Stomach (tissue), 9 donors: ENCODE measurements around the gene ISL2. TPM values are rescaled to one million over a fixed set of nuclear protein-coding genes. Genes with fewer than 3 reads are reported as not detected.

Experiments used
- DNase-seq, 2 donors: peaks; one replicate each; pipeline versions ENCODE4 v3.0.0 to v3.0.0-alpha.2; 2013 to 2019
- H3K27ac ChIP-seq, 5 donors: fragments of 200-600 bp in 4 of 5; sonication (generic) in 4 of 5; one replicate each; pipeline ENCODE4 v1.5.1; 2013 to 2019; ENCODE audit warnings: mild to moderate bottlenecking in 1 of 5, moderate library complexity in 1 of 5
- H3K27me3 ChIP-seq, 3 donors: fragments of 200-600 bp; sonication (generic); one replicate each; pipeline ENCODE4 v1.5.1; 2017 to 2019; ENCODE audit warnings: mixed run types in 1 of 3
- H3K36me3 ChIP-seq, 4 donors: fragments of 200-600 bp; sonication (generic); 1 replicate in 3 of 4; 2 replicates in 1 of 4; pipeline ENCODE4 v1.5.1; 2016 to 2019
- H3K4me1 ChIP-seq, 4 donors: fragments of 200-600 bp; sonication (generic); one replicate each; pipeline ENCODE4 v1.5.1; 2016 to 2019
- H3K4me3 ChIP-seq, 4 donors: fragments of 200-600 bp; sonication (generic) in 3 of 4; one replicate each; pipeline ENCODE4 v1.5.1; 2016 to 2019; ENCODE audit warnings: mild to moderate bottlenecking in 1 of 4
- H3K9me3 ChIP-seq, 4 donors: fragments of 200-600 bp; sonication (generic); one replicate each; pipeline ENCODE4 v1.5.1; 2016 to 2019
- EP300 ChIP-seq: sonication (generic); formaldehyde crosslinking; IDR thresholded peaks from one replicate; pipeline ENCODE4 v1.6.1; 2017; ENCODE audit warnings: antibody characterized with exemption
- POLR2A ChIP-seq, 4 donors: fragments of 450-650 bp; IDR thresholded peaks; one replicate each; pipeline ENCODE4 v1.6.1; 2016; ENCODE audit warnings: antibody characterized with exemption in 4 of 4, control low read depth in 2 of 4, mild to moderate bottlenecking in 1 of 4, moderate library complexity in 1 of 4
- POLR2AphosphoS5 ChIP-seq, 3 donors: sonication (generic); formaldehyde crosslinking; IDR thresholded peaks; one replicate each; pipeline ENCODE4 v1.6.1; 2016; ENCODE audit warnings: antibody characterized with exemption in 3 of 3
- whole genome bisulfite sequencing, 5 donors: extraction: QIAGEN DNeasy Blood & Tissue Kit in 3 of 5; methylation state at CpG; one replicate each; pipeline versions ENCODE4 v1.1.5 to v1.1.7; 2013 to 2018; 5-methylcytosine and 5-hydroxymethylcytosine counted together
- intact Hi-C: fragments of 100-400 bp; cut with DNase I; formaldehyde crosslinking; loops from one replicate; pipeline ENCODE4 v1.15.1; 2023; ENCODE audit warnings: low total_unique reads
- polyA plus RNA-seq, 3 donors: library from polyadenylated mRNA; stranded (reverse); fragments of 200-250 nt; gene quantifications; one replicate each; pipeline ENCODE4 v1.2.3, GENCODE V29; 2013
- total RNA-seq, 5 donors: library from RNA; depleted of rRNA; stranded (reverse); fragments of >200 nt; gene quantifications; one replicate each; pipeline versions ENCODE4 v1.1.0 to v1.2.3, GENCODE V29; 2014 to 2016
- TF ChIP-seq, protein P1 (sequence below), 7 experiments: fragments of 450-650 bp in 4 of 7; fragments of 200-600 bp in 3 of 7; sonication (generic) in 3 of 7; IDR thresholded peaks; one replicate each; pipeline ENCODE4 v1.5.1; 2016 to 2019; ENCODE audit warnings: antibody characterized with exemption in 7 of 7, control low read depth in 2 of 7, mild to moderate bottlenecking in 1 of 7
- donor health status: healthy with polysubstance abuse.
- donor health status: Bipolar disorder and iron deficiency.
- donor health status: healthy.

ISL2 gene
- total and polyA plus RNA-seq, 8 donors, result 0.58 to 4.0 (median 2.2) TPM; not detected in 2

DNA sequence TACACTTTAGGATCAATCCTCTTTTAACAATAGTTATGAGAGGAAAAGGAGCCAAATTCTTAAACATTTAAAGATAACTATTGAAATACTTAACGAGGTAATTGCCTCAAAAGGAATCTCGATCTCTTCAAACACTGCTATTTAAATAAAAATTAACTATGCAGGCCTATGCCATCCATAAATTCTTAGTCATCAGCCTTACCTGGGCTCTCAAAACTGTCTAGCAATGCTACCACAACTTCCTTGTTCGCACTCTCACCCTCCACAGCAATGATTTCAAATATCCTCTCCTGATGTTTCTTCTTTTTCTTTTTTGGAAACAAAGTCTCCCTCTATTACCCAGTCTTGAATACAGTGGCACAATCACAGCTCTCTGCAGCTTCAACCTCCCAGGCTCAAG lies 37.6 kb upstream of the ISL2 start:
- 59 to 73% (median 66%) methylated on average over 3 of the region's 3 CpGs for WGBS, 5 donors

DNA sequence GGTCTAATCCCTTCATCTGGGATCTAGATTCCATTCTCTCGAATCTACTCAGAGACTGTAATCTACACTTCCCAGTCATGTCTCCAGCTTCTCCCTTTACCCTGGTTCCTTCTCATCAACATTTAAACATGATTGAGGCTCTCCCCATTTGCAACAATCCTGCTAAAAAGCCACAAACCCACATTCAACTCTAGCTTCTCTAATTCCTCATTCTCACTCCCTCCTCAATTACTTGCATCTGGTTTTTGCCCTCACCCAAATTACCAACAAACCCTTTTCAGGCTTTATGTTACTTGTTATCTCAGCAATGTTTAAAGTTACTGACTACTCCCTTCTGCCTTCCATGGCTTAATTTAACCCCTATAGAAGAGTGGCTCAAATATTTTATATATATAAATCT lies 36.8 kb upstream of the ISL2 start:
- H3K27me3 ChIP-seq, result no peaks in the 10 kb centered on the region
- no peaks in the 10 kb centered on the region for H3K9me3 ChIP-seq
- WGBS, 5 donors, result 67 to 75% (median 70%) methylated on average over 1 of the region's 1 CpG
- peaks cover 0 to 48% (median 14%) of the 10 kb centered on the region in 4 donors for H3K4me1 ChIP-seq
- no peak overlapping the region for H3K4me3 ChIP-seq
- H3K27ac ChIP-seq, result no peak overlapping the region
- H3K36me3 ChIP-seq, result no peaks in the 10 kb centered on the region
- TF ChIP-seq POLR2AphosphoS5 (IDR thresholded peaks at IDR 0.05) (no peak), POLR2A (IDR thresholded peaks at IDR 0.05) (no peak), EP300 (no peak)
- TF ChIP-seq, protein P1, sequence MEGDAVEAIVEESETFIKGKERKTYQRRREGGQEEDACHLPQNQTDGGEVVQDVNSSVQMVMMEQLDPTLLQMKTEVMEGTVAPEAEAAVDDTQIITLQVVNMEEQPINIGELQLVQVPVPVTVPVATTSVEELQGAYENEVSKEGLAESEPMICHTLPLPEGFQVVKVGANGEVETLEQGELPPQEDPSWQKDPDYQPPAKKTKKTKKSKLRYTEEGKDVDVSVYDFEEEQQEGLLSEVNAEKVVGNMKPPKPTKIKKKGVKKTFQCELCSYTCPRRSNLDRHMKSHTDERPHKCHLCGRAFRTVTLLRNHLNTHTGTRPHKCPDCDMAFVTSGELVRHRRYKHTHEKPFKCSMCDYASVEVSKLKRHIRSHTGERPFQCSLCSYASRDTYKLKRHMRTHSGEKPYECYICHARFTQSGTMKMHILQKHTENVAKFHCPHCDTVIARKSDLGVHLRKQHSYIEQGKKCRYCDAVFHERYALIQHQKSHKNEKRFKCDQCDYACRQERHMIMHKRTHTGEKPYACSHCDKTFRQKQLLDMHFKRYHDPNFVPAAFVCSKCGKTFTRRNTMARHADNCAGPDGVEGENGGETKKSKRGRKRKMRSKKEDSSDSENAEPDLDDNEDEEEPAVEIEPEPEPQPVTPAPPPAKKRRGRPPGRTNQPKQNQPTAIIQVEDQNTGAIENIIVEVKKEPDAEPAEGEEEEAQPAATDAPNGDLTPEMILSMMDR (IDR thresholded peaks at IDR 0.05), result no peak
- intact Hi-C loops, result no loop called here
- DNase-seq, result no peak

More for the DNA sequence above, 37.6 kb upstream of the ISL2 start:
- no peaks in the 10 kb centered on the region for H3K27me3 ChIP-seq
- no peak for DNase-seq
- H3K4me3 ChIP-seq, result no peak overlapping the region
- TF ChIP-seq, protein P1 (IDR thresholded peaks at IDR 0.05), result no peak
- no peak for TF ChIP-seq POLR2A (IDR thresholded peaks at IDR 0.05)
- no peak for TF ChIP-seq POLR2AphosphoS5 (IDR thresholded peaks at IDR 0.05)
- TF ChIP-seq EP300, result no peak
- no peaks in the 10 kb centered on the region for H3K36me3 ChIP-seq
- H3K9me3 ChIP-seq, result no peaks in the 10 kb centered on the region
- peaks cover 0 to 48% (median 15%) of the 10 kb centered on the region in 4 donors for H3K4me1 ChIP-seq
- H3K27ac ChIP-seq, result no peak overlapping the region
- intact Hi-C loops, result no loop called here

DNA sequence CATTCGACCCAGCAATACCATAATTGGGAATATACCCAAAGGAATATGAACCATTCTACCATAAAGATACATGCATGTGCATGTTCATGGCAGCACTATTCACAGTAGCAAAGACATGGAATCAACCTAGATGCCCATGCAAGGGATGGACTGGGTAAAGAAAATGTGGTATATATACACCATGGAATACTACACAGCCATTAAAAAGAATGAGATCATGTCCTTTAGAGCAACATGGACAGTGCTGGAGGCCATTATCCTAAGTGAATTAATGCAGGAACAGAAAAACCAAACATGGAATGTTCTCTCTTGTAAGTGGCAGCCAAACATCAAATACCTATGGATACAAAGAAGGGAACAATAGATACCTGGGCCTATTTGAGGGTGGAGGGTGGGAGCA lies 32.7 kb upstream of the ISL2 start:
- no peak overlapping the region for H3K27ac ChIP-seq
- TF ChIP-seq, protein P1 (IDR thresholded peaks at IDR 0.05), result no peak
- TF ChIP-seq EP300, result no peak
- TF ChIP-seq POLR2AphosphoS5 (IDR thresholded peaks at IDR 0.05), result no peak
- no peak for TF ChIP-seq POLR2A (IDR thresholded peaks at IDR 0.05)
- DNase-seq, result no peak
- no peaks in the 10 kb centered on the region for H3K27me3 ChIP-seq
- peaks cover 0 to 67% (median 28%) of the 10 kb centered on the region in 4 donors for H3K4me1 ChIP-seq
- no peaks in the 10 kb centered on the region for H3K36me3 ChIP-seq
- H3K4me3 ChIP-seq, result no peak overlapping the region
- WGBS, 5 donors, result 84 to 97% (median 93%) methylated on average over 1 of the region's 1 CpG
- H3K9me3 ChIP-seq, result no peaks in the 10 kb centered on the region
- intact Hi-C loops, result no loop called here

GRCh38 chr15:76309601-76310330 lies 26.8 kb upstream of the ISL2 start:
- TF ChIP-seq POLR2A (IDR thresholded peaks at IDR 0.05), result no peak
- Histone ChIP-seq H3K27me3 (no peaks in the 10 kb centered on the region), H3K4me3 (peak overlapping the region in 3 of 4 donors; percentile 66 to 68 (median 67)), H3K27ac (peak overlapping the region in 1 of 5 donors; percentile 88), H3K4me1 (peaks cover 15 to 66% (median 35%) of the 10 kb centered on the region in 4 donors), H3K9me3 (no peaks in the 10 kb centered on the region), H3K36me3 (no peaks in the 10 kb centered on the region)
- intact Hi-C loops, result no loop called here
- no peak for DNase-seq
- 80 to 86% (median 84%) methylated on average over 13 of the region's 13 CpGs for WGBS, 5 donors
